Right lobe of liver (tissue), 4 donors: ENCODE results near the gene KIF26A.

Source experiments
- POLR2A ChIP-seq: fragments of 450-650 bp; IDR thresholded peaks from one replicate; pipeline ENCODE4 v1.6.1; 2017; ENCODE audit warnings: antibody characterized with exemption, mild to moderate bottlenecking
- TF ChIP-seq, protein P1 (sequence below), 4 donors: fragments of 200-600 bp in 3 of 4; fragments of 450-650 bp in 1 of 4; IDR thresholded peaks; one replicate each; pipeline versions ENCODE4 v1.5.1 to v1.8.0; 2016 to 2022; ENCODE audit warnings: antibody characterized with exemption in 4 of 4, mild to moderate bottlenecking in 2 of 4
- donor health status: DM: no; HTN: no; CAD: no.
- donor health status: DM: no; HTN: no; CAD: no.
- donor health status: DM: no; HTN: yes; CAD: no.

DNA sequence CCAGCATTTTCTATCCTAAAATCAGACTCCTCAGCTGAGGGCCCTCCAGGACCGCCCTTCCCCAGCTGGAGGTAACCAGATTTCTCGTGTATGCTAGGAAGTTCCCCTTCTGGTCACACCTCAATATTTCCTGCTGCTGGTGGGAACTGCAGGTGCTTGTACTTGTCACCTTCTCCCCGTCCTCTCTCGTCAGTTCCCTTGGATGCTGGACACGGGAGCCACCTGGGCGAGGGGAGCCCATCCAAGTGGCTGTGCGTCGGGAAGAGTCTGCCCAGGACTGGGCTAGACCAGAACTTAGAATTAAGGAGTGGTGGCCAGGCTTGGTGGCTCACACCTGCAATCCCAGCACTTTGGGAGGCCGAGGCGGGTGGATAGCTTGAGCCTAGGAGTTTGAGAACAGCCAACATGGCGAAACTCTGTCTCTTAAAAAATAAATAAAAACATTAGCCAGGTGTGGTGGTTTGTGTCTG, 23.2 kb upstream of the KIF26A start:
- TF ChIP-seq, protein P1, sequence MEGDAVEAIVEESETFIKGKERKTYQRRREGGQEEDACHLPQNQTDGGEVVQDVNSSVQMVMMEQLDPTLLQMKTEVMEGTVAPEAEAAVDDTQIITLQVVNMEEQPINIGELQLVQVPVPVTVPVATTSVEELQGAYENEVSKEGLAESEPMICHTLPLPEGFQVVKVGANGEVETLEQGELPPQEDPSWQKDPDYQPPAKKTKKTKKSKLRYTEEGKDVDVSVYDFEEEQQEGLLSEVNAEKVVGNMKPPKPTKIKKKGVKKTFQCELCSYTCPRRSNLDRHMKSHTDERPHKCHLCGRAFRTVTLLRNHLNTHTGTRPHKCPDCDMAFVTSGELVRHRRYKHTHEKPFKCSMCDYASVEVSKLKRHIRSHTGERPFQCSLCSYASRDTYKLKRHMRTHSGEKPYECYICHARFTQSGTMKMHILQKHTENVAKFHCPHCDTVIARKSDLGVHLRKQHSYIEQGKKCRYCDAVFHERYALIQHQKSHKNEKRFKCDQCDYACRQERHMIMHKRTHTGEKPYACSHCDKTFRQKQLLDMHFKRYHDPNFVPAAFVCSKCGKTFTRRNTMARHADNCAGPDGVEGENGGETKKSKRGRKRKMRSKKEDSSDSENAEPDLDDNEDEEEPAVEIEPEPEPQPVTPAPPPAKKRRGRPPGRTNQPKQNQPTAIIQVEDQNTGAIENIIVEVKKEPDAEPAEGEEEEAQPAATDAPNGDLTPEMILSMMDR (IDR thresholded peaks at IDR 0.05), result no peak
- no peak for TF ChIP-seq POLR2A
